Activated gamma-delta T cell treated with Interleukin-2 at 50 U/mL for 16 hours (primary cell): Measurements from ENCODE around the gene ZNF394.
"Not testable (repeated sequence)": the region's sequence is repeated elsewhere in the genome, so short reads cannot be mapped to it uniquely, and the experiment has no call there.

Experiments used
- DNase-seq: peaks from one replicate; pipeline ENCODE4 v3.0.0-alpha.2; 2020

The ZNF394 gene

DNA sequence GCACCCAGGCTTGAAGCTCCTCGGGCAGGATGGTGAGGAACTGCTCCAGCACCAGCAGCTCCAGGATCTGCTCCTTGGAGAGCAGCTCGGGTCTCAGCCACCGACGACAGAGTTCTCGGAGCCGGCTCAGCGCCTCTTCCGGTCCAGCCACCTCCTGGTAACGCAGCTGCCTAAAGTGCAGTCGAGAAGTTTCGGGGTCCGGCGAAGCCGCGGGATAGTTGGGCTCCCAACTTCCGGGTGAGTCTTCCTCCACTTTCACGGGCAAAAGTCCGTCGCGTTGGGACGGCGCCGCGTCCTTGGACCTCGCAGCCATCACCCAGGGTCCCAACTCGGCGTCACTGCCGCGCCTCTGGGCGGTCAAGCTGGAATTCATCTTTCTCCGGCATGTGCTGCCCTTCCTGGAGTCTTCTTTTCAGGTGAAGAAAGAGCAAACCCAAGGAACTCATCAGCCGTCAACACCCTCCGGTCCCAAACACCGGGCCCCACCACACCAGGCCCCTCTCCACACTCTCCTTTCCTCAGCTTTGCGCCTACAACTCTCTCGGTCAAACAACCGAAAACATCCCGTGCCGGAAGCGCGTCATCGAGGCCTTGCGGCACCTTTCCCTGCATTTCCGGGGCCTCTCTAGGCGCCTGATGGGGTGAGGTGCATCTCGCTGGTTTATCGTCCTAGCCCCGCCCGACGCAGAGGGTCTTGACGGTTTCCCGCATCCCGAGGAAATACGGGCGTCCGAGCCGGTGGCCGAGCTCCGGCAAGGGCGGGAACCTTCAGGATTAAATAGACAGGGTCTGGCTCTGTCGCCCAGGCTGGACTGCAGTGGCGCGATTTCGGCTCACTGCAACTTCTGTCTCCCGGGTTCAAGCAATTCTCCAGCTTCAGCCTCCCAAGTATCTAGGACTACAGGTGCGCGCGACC lies at the start of gene ZNF394:
ZNF394 (minus strand) TSS at position 561 of the 916 bp plus-strand sequence; CDS start at position 373, 188 bp downstream.
- DNase-seq: peak; percentile 88

GRCh38 chr7:99549545-99549944 lies 49.5 kb upstream of the ZNF394 start:
- DNase-seq: not testable (repeated sequence)

GRCh38 chr7:99545308-99545707 lies 45.2 kb upstream of the ZNF394 start:
- DNase-seq: not testable (repeated sequence)

- DNase-seq: no peak
These were observed 43.8 kb upstream of the ZNF394 start for GRCh38 chr7:99543916-99544315.

DNA sequence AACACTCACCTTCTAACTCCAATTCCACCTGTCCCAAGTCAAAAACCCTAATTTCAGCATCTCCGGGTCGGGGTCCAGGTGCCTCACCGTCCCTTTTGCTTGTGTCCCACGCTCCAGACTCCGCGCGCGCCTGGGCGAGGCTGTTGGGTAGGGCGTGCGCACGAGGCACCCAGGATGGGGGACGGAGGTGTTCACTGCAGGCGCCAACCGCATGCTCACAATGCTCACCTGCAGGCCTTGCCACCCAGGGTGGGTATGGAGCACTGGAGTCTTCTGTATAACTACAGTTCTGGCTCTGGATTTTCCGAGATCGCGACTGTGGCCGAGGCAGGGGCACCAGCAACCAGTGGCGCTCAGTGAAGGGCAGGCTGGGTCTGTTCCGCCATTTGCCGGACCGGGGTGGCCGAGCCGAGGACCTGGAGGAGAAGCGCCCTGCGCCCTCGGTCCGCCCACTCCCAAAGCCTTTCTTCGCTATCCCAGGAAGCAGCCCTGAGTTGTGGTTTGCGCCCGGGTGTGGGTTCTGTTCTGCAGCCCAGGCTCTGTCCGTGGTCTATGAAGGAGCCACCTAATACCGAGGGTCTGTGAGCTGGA lies 43.1 kb upstream of the ZNF394 start:
- DNase-seq: no peak

DNA sequence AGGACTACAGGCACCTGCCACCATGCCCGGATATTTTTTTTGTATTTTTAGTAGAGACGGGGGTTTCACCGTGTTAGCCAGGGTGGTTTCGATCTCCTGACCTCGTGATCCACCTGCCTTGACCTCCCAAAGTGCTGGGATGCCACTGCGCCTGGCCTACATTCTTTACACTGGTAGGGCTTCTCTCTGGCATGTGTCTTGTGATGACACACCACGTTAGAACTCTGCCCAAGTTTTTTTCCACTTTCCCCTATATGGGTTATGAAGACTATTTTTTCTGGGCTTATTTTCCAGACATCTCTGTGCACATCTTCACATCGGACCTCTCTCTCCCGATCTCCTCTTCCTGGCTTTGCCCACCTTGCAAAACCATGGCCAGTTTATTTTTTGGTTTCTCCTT lies 41.1 kb upstream of the ZNF394 start:
- no peak for DNase-seq

DNA sequence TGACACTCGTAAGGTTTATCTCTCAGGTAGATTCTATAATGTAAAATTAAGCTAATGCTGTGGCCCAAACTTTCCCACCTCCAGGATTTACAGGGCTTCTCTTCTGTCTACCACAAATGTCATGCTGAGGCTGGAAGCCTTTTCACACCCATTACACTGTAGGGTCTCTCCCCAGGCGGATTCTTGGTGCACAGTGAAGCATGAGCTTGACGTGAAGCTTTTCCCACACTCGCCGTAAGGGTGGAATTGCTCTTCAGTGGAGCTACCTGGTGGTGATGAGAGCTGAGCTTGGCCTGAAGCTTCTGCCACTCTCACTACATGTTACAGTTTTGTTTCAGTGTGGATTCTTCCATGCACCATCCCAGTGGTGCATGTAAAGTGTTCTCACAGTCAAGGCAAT lies 40.5 kb upstream of the ZNF394 start:
- DNase-seq: no peak

DNA sequence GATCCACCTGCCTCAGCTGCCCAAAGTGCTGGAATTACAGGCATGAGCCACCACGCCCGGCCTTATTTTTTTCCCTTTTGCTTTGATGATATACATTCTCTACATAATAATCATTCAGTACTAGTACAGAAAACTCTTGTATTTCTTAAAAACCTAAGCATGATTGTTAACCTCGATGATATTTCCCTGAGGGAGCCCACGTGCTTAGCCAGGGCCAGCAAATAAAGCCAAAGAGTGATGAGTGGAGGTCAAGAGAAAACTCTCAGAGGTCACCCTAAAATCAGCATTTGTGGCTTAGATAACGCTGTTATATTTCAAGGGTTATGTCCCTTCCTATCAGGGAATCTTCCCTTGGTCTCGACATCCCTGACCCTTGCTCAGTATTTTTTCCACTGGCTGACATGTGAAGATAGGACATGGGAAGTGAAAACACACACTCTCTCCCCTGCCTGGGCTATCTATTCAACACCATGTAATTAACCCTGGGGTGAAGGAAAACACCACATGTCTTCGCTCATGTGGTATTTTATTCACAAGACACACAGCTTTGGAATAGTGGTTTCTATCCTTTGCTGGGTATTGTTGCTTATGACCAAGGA lies 39.2 kb upstream of the ZNF394 start:
- DNase-seq: no peak

DNA sequence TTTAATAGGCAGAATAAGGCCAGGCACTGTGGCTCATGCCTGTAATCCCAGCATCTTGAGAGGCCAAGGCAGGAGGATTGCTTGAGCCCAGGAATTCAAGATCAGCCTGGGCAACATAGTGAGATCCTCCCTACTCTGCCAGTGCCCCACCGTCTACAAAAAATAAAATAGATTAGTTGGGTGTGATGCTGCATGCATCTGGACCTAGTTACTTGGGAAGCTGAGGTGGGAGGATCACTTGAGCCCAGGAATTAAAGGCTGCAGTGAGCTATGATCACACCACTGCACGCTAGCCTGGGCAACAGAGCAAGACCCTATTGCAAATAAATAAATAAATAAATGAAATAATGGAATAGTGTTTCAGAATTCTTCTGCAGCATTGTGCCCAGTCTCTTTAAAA lies 35.6 kb upstream of the ZNF394 start:
- DNase-seq: no peak

DNA sequence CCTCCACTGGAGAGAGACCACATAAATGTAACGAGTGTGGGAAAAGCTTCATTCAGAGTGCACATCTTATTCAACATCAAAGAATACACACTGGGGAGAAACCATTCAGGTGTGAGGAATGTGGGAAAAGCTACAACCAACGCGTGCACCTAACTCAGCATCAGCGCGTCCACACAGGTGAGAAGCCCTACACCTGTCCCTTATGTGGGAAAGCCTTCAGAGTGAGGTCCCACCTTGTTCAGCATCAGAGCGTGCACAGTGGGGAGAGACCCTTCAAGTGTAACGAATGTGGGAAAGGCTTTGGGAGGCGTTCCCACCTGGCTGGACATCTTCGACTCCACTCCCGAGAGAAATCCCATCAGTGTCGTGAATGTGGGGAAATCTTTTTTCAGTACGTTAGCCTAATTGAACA lies 31.3 kb upstream of the ZNF394 start:
- no peak for DNase-seq

GRCh38 chr7:99525713-99526440 lies 25.8 kb upstream of the ZNF394 start:
- DNase-seq: no peak

GRCh38 chr7:99521399-99521798 lies 21.3 kb upstream of the ZNF394 start:
- no peak for DNase-seq

DNA sequence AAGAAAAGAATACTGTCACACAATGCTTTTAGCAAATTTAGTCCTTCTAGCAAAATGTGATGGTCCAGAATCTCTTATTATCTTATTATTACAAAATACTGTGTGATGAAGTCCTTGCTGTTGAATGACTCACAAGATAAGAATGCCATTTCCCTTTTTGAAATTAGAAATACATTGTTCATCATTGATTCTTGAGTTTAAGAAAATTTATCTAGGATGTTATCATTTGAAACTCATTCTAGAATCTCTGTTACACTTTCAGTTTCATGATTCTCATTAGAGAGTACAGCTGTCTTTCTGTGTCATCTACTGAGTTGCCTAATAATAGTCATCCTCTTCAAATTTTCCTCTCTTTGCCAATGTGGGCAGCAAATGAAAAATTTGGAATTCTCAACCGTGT lies 14.0 kb upstream of the ZNF394 start:
- no peak for DNase-seq

DNA sequence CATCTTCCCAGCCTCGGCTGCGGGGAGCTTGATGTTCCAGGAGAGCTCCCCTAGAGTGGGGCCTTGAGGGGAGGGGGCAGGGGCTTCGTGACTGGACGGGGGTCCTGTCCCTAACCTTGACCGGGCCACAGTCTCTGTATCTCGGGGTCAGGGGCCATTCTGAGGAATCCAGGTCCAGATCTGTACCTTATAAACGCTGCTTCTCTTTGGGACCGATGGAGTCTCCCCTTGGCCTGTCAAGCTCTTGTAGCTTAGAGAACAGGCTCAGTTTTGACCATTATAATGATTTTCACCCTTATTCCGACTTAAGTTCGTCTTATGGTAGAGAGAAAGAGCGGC lies 5.2 kb upstream of the ZNF394 start:
- DNase-seq: no peak

GRCh38 chr7:99504603-99505323 lies 4.7 kb upstream of the ZNF394 start, which contains the start of gene ZKSCAN5:
TSS of gene ZKSCAN5 (plus strand) at chr7:99504662. CDS start at chr7:99506045, 1,383 bp downstream.
- DNase-seq: peak; percentile 98

- no peak for DNase-seq
These were observed 4.2 kb upstream of the ZNF394 start for GRCh38 chr7:99504281-99504602.

DNA sequence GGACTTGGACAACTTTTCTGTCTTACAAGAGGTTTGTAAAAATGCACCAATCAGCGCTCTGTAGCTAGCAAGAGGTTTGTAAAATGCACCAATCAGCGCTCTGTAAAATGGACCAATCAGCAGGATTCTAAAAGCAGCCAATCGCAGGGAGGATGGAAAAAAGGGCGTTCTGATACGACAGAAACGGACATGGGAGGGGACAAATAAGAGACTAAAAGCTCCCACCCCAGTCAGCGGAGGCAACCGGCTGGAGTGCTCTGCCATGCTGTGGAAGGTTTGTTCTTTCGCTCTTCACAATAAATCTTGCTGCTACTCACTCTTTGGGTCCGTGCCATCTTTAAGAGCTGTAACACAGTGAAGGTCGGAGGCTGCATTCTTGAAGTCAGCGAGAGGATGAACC lies 1.2 kb upstream of the ZNF394 start:
- not testable (repeated sequence) for DNase-seq

DNA sequence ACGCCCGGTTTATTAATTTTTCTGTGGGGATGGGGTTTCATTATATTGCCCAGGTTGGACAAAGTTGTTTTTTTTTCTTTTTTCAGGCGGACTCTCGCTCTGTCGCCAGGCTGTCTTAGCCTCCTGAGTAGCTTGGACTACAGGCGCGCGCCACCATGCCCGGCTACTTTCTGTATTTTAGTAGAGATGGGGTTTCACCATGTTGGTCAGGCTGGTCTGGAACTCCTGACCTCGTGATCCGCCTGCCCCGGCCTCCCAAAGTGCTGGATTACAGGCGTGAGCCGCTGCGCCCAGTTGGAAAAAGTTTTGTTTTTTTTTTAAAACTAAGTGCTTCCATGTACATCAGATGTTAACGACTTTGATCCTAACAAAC lies 542 bp upstream of the ZNF394 start:
- DNase-seq: no peak

- DNase-seq: no peak
These were observed 735 bp downstream of the ZNF394 start for GRCh38 chr7:99499371-99499720.

DNA sequence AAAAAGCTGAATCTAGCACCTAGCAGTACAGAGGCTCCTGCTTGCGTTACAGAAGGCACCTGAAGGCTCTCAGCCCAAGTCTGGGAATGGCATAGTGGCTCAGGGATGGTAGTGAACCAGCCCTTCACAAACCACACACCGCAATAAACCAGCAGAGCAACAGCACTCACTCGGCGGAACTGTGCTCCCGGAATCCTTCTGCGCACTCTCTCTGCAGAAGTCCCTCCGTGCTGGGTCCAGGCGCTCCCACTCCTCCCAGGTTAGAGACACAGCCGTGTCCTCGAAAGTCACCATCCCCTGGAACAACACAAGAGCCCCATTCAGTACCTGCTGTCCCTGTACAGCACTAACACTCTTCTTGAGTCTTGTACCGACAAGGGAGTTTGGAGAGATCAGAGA lies 1.5 kb downstream of the ZNF394 start:
- DNase-seq: no peak

- DNase-seq: no peak
These were observed 2.1 kb downstream of the ZNF394 start for GRCh38 chr7:99497766-99498545.

DNA sequence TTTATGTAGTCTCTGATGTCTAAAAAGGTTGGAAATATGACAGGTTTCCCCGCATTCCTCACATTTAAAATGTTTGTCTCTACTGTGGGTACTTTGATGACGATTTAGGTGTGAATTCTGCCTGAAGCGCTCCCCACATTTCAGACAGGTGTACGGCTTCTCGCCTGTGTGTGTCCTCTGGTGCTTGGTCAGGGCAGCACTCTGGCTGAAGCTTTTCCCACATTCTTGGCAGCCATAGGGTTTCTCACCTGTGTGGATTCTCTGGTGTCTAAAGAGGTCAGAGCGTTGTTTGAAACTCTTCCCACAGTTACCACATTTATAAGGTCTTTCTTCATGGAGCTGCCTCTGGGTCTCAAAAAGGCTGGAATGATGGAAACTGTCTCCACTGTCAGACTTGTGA lies 6.3 kb downstream of the ZNF394 start:
- DNase-seq: no peak
